A673 (cell line): Measurements from ENCODE around the gene EOMES.

ENCODE experiments used
- CTCF ChIP-seq: fragments of 300-800, 200-600 bp; sonication (generic); conservative IDR thresholded peaks from 2 replicates; pipeline ENCODE4 v1.5.1; 2017; ENCODE audit warnings: low read depth, mild to moderate bottlenecking, antibody characterized with exemption, low read length, moderate library complexity, mixed read lengths
- EZH2 ChIP-seq: fragments of 200-600 bp; sonication (generic); IDR thresholded peaks from 2 replicates; pipeline ENCODE4 v1.6.1; 2017; ENCODE audit warnings: borderline replicate concordance, low read depth, mild to moderate bottlenecking, mixed read lengths, antibody characterized with exemption, low read length; ENCODE audit not compliant: poor library complexity, severe bottlenecking

DNA sequence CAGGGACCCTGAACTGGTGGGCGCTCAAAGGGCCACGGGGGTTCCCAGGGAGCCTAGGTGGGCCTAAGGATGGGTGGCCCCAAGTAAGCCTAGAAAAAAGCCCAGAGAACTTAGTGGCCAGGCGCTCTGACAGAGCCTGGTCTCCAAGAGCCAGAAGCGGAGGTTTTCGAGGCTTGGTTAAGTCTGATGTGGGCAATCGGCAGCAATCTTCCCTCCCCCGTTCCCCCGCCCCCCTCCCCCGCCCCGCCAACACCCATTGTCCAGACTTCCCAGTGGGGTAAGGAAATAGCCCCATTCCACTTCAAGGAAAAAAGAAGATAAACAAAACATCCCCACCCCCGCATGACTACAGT, 6.7 kb downstream of the EOMES start:
- TF ChIP-seq CTCF: no peak
- no peak for TF ChIP-seq EZH2
